HG03342 (cell line): ENCODE data around the gene ZNF516.
"Not testable (repeated sequence)": the region's sequence is repeated elsewhere in the genome, so short reads cannot be mapped to it uniquely, and the experiment has no call there.

Source experiments
- ATAC-seq: cut with Tn5 transposase; IDR thresholded peaks from one replicate; pipeline ENCODE4 v1.9.1; 2021; ENCODE audit warnings: mild to moderate bottlenecking, moderate library complexity; ENCODE audit not compliant: unreplicated experiment

Gene ZNF516, protein sequence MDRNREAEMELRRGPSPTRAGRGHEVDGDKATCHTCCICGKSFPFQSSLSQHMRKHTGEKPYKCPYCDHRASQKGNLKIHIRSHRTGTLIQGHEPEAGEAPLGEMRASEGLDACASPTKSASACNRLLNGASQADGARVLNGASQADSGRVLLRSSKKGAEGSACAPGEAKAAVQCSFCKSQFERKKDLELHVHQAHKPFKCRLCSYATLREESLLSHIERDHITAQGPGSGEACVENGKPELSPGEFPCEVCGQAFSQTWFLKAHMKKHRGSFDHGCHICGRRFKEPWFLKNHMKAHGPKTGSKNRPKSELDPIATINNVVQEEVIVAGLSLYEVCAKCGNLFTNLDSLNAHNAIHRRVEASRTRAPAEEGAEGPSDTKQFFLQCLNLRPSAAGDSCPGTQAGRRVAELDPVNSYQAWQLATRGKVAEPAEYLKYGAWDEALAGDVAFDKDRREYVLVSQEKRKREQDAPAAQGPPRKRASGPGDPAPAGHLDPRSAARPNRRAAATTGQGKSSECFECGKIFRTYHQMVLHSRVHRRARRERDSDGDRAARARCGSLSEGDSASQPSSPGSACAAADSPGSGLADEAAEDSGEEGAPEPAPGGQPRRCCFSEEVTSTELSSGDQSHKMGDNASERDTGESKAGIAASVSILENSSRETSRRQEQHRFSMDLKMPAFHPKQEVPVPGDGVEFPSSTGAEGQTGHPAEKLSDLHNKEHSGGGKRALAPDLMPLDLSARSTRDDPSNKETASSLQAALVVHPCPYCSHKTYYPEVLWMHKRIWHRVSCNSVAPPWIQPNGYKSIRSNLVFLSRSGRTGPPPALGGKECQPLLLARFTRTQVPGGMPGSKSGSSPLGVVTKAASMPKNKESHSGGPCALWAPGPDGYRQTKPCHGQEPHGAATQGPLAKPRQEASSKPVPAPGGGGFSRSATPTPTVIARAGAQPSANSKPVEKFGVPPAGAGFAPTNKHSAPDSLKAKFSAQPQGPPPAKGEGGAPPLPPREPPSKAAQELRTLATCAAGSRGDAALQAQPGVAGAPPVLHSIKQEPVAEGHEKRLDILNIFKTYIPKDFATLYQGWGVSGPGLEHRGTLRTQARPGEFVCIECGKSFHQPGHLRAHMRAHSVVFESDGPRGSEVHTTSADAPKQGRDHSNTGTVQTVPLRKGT

DNA sequence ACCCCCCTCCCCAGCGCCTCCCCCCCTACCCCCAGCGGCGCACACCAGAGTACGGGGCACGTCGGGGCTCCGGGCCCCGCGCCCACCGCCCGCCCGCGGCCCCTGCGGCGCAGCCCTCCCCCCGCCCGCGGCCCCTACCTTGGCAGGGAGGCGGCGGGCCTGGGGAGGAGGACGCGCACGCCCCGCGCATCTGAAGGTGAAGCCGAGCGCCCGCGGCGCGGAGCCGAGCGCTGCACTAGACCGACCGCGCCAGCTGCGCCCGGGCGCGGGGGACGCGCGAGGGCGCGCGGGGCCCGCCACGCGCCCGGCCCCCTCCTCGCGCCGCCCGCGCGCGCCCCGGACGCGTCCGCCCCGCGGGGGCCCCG lies at the start of gene ZNF516:
TSS of gene ZNF516 (minus strand) at position 237 of the 365 bp plus-strand sequence. CDS start 52,188 bp downstream, outside the sequence.
- ATAC-seq, result peak; percentile 13

DNA sequence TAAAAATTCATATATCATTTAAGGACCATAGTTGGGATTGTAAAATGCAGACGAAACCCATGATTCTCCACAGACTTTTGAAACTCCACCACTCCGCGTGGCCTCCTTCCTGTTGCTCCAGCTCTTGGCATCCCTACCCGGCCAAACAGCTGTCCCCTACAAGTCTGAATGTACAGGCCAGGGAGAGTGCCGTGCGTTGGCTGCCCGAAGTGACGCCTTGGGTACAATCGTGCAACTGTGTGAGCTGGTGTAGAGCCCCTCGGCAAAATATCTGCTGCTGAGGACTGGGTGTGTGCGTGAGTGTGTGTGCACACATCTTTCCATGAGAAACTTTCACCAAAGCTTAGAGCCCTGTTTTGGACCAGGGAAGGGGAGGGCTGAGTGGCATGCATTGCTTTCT lies 43.8 kb upstream of the ZNF516 start:
- no peak for ATAC-seq

DNA sequence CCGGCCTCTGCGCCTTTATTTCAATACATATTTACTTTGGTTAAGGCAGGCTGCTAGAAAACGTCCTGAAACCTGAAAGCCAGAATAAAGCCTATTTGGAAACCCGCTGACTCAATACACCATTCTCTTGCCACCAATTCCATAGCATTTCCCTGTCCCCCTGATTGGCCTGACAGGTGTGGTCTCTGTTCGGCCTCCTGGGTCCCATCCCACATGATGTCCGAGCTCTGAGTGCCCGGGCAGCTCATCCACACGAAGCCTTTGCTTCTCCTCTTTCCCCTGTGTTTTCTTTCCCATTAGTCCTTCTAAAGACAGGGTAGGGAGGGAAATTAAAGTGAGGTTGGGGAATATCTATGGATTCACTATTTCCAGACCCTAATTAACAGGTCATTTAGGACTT lies 42.6 kb upstream of the ZNF516 start:
- ATAC-seq, result no peak

DNA sequence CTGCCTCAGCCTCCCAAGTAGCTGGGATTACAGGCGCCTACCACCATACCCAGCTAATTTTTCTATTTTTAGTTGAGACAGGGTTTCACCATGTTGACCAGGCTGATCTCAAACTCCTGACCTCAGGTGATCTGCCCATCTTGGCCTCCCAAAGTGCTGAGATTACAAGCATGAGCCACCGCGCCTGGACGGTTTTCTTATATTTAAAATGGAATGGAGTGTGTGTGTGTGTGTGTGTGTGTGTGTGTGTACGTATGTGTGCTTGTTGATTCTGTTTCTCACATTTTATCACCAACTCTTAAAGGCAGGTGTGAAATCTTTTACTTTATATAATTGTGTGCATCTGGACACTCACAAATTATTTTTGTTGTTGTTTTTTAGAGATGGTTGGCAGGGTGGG lies 41.6 kb upstream of the ZNF516 start:
- not testable (repeated sequence) for ATAC-seq

DNA sequence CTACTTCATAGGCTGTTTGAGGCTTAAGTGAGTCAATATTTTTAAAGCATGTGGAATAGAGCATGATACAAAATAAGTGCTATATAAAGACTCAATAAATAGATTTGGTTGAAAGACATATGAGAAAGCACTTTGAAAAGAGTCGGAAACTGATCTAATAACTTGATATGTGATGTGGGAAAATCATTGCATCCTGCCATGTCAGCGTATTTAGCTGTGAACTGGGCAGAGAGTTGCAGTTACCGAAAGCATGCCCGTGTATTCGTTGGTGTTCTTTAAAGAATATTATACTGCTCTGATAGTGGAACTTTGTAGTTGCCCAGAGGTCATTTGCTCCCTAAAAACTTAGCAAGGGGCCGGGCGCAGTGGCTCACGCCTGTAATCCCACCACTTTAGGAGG lies 37.8 kb upstream of the ZNF516 start:
- no peak for ATAC-seq

DNA sequence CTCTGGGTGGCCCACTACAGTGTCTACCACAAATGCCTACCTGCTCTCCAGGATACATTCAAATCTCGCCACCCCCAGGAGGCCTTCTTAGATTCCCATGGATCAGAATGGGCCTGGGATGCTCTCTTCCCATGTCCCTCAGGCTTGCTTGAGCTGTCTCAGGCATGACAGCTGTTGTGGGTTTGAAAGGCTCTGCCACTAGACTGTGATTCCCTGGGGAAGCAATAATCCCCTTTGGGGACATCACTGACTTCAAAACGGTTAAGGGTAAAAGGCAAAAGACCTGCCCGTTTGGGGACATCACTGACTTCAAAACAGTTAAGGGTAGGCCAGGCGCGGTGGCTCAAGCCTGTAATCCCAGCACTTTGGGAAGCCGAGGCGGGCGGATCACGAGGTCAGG lies 35.8 kb upstream of the ZNF516 start:
- no peak for ATAC-seq

DNA sequence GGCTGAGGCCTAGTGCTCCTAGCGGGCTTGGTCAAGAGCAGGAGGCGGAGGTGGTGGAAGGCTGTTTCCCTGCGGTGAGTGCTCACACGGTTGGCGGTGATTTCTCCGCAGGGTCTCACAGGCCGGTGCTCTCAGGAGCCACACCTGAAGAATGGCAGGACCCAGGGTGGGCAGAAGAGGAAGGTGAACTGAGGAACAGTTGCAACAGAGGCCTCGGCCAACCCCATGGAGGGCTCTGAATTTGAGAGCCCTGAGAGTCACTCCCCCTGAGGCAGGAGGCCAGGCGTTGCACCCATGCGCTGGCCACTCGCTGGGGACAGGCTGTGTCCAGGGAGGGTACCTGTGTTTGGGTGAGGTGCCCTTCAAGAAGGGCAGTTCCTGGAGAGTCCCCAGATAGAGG lies 35.3 kb upstream of the ZNF516 start:
- no peak for ATAC-seq

DNA sequence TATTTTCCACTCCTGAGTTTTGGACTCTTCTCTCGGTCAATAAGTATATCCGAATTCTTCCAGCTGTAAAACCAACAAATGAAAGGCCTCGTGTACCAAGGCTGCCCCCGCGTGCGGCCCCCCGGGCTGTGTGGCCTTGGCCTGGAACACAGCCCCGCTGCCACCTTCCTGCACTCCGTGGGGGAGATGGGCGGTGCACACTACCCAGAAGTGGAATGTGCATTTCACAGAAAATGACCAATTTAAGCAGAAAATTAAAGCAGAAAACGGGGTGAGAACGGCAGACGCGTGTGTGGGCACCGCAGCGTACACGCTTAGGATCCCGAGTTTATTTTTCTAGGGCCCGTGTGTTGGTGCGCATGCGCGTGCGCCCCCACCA lies 34.4 kb upstream of the ZNF516 start:
- ATAC-seq, result no peak

DNA sequence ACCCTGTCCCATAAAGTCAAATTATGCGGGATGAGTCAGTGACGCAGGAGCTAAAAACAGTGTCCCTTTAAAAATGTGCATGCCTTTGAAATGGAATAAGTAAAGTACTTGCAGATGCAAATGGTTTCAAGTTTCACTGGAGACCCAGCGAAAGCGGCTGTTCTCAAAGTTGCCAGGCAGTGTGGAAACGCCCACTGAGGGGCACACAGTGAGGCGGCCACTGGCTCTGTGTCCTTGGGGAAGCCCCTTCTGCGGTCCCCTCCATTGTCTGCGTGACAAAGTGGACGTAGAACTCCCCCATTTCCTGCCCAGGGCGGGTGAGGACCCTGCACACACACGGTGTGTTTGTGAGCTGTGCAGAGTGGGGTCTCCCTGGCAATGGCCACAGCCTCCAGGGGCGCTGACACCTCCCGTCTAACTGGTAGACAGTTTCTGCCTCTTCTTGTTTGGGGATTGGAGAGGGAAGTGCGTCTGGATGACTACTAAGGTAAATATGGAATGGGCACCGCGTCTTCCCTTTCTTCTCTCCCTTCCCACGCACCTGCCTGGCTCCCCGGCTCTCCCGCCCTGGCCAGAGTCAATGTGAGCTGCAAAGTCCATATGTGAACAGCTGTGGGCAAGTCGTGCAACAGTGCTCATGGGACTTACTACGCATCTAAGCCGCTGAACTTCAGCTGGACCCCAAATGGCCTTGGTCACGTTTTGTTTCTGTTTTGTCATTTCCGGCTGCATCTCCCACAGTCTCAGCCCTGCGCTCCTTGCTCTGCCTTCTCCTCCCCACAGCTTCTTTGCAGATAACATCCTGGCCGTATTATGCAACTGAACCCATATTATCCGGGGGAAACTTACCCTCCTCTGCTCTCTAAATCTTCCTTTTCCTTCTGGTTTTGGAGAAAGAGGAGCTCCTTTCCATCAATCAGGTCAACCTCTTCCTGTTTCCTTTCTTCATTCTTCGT lies 33.7 kb upstream of the ZNF516 start:
- peak; percentile 39 for ATAC-seq

DNA sequence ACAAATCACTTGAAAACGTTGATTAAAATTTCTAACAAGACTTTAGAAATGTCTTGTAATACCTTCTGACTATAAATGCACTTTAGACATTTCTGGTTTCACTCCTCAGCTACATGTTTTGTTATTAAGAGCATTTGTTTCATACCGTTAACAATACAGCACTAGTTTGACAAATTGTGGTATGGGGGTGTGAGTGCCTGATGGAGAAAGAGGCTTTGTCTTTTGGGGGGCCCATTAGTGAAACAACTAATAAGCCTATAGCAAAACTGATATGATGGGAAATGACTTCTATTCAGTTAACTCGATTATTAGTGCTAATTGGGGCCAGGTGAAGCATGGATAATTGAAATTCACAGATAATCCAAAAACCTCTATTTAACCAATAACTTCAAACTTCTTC lies 30.9 kb upstream of the ZNF516 start:
- ATAC-seq, result no peak

DNA sequence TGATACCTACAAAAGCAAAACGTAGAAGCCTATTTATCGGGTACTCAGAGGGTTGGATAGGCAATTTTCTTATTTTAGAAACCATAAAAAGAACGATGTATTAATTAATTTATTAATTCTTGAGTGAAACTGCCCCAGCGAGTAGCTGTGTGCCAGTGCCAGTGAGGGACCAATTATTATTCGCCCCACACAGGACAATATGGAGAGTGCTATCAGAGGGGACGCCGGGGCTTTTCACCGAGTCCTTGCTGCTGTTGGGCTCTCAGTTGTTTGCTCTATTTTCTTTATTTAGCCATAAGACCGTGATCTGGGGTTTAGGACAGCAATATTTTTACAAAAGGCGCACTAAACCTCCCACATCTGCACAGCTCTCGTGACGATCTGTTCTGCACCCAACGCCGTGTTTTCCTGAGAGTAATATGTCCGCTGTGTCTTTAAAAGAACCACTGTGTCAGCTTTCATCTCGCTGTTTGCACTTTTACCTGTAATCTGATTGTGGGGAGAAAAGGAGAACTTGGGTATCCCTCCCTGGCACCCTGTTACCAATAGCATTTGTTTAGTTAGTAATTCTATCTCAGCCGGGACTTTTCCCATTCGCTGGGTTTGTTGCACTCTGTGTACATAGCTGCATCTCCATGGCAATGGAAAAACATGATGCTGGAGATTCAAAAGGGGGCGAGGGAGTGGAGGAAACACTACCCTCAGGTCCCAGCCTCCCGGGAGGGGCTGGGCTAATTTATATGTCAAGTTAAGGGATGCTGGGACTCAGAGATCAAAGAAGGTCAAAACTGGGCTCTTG lies 30.1 kb upstream of the ZNF516 start:
- ATAC-seq, result peak; percentile 38

DNA sequence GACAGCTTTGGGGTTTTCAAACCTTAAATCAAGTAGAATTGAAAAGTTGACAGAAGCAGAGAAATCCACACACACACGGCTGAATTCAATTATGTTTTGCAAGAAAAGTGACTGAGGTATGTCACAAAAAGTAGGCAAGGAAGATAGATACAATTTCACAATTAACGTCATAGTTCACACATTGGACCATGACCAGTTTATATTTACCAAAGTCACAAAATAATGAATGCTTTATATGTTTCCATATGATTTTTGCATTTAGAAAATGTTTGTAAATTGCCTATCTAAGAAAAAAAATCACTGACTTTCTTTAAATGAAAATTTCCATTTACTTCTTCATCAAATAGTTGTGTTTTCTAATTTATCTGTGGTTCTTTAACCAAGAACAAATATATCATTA lies 29.4 kb upstream of the ZNF516 start:
- no peak for ATAC-seq

DNA sequence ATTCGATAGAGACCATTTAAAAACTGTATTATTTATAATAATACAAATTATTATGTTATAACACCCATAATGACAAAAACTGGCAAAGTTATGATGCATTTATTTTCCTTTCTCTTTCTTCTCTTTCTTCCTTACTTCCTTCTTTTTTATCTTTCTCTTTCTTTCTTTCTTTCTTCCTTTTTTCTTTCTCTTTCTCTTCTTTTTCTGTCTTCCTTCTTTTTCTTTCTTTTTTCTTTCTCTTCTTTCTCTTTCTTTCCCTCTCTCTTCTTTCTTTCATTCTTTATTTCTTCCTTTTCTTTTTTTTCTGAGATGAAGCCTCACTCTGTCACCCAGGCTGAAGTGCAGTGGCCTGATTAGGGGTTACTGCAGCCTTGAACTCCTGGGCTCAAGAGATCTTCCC lies 27.5 kb upstream of the ZNF516 start:
- ATAC-seq, result no peak

DNA sequence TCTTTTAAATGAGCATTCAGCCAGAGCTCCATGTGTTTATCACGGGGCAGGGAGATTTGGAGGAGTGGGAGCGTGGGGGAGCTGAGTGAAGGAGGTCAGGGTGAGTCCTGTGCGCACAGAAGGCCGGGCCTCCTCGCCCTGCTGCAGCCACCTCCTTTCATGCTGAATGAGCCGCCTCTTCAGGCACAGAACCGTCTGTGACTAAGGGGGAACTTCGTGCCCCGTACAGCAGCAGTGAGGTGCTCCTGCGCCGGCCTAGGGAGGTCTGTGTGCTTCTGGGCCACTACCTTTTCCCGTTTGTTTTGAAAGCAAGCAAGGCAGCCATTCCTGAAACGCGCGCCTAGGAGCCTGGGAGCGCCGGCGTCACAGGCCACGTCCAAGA lies 27.1 kb upstream of the ZNF516 start:
- ATAC-seq, result no peak

DNA sequence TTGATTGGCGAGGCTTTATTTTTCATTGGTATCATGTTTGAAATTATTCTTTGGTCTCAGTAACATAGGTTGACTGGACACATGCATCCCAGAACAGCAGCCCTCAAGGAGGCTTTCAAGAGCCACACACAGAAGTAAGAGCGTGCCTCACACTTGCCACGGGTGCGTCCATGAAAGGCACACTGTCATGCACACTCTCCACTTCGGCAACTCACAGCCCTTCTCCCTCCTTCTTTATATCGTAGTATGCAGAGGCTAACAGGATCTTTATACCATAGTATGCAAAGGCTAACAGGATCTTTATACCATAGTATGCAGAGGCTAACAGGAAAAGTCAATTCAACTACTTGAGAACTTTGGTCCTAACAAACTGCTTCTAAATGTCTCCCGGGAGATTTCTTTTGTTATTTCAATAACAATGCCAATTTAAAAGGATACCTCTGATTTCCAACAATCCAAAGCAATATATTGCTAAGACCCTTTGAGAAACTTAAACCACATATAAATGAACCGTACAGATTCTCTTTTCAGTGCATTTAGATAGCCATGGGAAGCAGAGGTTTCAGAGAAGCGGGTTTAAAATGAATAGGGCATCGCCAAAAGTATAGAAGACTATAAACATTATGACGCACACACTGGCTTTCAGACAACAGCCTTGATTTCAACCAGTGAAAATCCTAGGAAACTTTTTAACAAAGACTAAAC lies 26.5 kb upstream of the ZNF516 start:
- no peak for ATAC-seq

DNA sequence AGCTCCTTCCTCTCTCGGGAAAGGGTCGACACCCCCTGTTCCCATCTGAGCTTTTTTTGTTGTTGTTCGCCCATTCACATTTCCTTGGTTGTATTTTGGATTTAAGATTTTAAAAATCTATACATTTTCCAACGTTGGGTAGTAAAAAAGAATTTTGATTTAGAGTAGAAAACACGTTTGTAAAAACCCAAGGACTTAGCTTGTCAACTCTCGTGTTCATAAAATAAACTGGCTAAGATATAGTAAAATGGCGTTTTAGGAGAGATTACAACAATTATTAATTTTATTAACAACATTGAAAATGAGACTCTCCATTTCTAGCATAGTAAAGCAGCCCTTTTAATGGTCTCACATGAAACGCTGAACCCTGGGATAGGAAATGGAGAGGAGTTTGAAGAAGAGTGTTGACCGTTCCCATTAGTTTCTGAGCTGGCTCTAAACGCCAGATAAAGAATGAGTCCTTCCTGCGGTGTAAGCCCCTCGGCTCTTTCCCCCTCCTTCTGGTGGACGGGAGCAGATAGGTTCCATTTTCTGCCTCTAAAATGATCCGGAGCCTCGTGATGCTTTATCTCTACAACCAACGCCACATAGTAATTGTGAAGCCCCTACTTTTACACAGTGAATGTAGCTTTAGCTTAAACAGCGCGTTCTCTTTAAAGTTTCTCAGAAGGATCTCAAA lies 24.0 kb upstream of the ZNF516 start:
- no peak for ATAC-seq

DNA sequence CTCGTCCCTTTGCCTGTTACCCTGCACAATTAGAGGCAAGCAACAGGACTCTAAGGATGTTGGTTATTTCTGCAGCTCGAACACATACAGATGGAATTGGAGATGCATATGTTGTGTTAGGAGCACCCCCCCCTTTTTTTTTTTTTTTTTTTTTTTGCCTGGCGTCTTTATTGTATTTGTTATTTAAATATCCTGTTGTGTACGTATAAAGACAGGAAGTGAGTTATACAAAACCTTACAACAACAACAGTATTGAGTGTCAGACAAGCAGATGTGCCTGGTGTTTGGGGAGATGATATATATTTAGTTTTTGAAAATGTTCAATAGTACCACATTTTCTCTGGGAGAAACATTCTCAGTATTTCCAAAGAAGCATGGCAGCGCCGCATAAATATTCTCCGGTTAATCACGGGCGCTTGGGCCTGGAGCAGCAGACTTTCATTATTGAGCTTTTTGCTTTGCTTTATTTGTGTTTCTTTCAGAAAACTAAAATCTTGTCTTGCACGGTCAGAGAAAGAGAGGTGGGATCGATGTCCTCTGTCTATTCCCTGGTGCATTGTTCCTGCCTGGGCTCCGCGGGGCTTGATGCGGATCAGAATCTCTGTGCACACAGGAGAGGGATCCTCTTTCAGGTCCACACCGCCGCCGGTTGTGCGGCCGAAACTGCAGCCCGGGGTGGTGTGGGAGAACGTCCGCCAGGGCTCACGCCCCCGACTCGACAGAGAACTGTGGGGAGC lies 23.2 kb upstream of the ZNF516 start:
- ATAC-seq, result no peak

DNA sequence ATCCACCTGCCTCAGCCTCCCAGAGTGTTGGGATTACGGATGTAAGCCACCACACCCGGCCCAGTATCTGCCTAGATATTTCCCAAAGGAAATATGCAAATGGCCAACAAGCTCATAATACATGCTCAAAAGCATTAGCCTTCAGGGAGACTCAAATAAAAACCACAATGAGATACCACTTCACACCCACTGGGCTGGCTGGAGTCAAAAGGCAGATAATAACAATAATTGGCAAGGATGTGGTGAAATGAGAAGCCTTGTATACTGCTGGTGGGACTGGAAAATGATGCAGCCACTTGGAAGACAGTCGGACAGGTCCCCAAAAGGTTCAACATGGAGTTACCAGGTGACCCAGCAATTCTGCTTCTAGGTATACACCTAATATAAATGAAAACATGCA lies 20.5 kb upstream of the ZNF516 start:
- no peak for ATAC-seq
